Measurements from ENCODE around the gene TET1. TPM values are rescaled to one million over a fixed set of nuclear protein-coding genes. Genes with fewer than 3 reads are reported as not detected.
A peak's percentile ranks its signal among the peaks of the same experiment; 100 is the strongest.
"Not testable (repeated sequence)": the region's sequence is repeated elsewhere in the genome, so short reads cannot be mapped to it uniquely, and the experiment has no call there.

Gene TET1
- total RNA-seq, 2 donors from 2014 or later = 0.31 to 0.45 TPM

- ATAC-seq = no peak
- no peak overlapping the region for H3K27ac Mint-ChIP-seq
These were observed 46.8 kb downstream of the TET1 start for GRCh38 chr10:68606918-68607317.

GRCh38 chr10:68610023-68610422 lies 49.9 kb downstream of the TET1 start:
- not testable (repeated sequence) for DNase-seq (ENCODE audit: low spot score); H3K4me1 Mint-ChIP-seq (ENCODE audit: low read depth in 2 of 2); H3K4me3 Mint-ChIP-seq; H3K36me3 Mint-ChIP-seq; ATAC-seq; H3K9me3 Mint-ChIP-seq; H3K27me3 Mint-ChIP-seq; H3K27ac Mint-ChIP-seq

More at GRCh38 chr10:68606918-68607317, 46.8 kb downstream of the TET1 start:
- H3K4me3 Mint-ChIP-seq = no peak overlapping the region
- H3K36me3 Mint-ChIP-seq = no peaks in the 10 kb centered on the region
- H3K9me3 Mint-ChIP-seq = no peaks in the 10 kb centered on the region
- peaks cover 6 to 10% of the 10 kb centered on the region in 2 donors for H3K4me1 Mint-ChIP-seq (ENCODE audit: low read depth in 2 of 2)
- no peak for DNase-seq (ENCODE audit: low spot score)
- H3K27me3 Mint-ChIP-seq = no peaks in the 10 kb centered on the region

GRCh38 chr10:68611227-68611626 lies 51.1 kb downstream of the TET1 start:
- Mint-ChIP-seq H3K27me3 (no peaks in the 10 kb centered on the region), H3K27ac (no peak overlapping the region), H3K4me1 (ENCODE audit: low read depth in 2 of 2) (no peaks in the 10 kb centered on the region), H3K36me3 (no peaks in the 10 kb centered on the region), H3K4me3 (no peak overlapping the region), H3K9me3 (no peaks in the 10 kb centered on the region)
- no peak for DNase-seq (ENCODE audit: low spot score)
- no peak for ATAC-seq

DNA sequence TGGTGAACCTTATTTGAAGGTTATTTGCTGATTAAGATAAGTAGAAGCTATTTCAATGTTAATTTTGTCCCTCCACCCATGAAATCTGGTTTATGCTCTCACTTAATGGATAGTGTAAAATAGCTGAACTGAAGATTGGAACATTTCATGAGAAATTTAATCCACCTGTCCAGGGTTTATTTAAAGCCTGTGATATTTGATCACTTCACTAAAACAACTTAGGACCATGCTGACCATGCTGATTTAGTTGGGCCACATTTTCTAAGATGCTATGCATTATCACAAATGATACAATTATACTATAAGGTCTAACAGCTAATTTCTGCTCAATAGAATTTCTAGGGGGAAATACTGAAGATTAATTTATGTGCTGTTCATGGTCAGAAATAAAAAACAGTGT lies 53.8 kb downstream of the TET1 start:
- DNase-seq (ENCODE audit: low spot score); H3K27me3 Mint-ChIP-seq; ATAC-seq; H3K4me3 Mint-ChIP-seq; H3K36me3 Mint-ChIP-seq; H3K4me1 Mint-ChIP-seq (ENCODE audit: low read depth in 2 of 2); H3K9me3 Mint-ChIP-seq; H3K27ac Mint-ChIP-seq: not testable (repeated sequence)

DNA sequence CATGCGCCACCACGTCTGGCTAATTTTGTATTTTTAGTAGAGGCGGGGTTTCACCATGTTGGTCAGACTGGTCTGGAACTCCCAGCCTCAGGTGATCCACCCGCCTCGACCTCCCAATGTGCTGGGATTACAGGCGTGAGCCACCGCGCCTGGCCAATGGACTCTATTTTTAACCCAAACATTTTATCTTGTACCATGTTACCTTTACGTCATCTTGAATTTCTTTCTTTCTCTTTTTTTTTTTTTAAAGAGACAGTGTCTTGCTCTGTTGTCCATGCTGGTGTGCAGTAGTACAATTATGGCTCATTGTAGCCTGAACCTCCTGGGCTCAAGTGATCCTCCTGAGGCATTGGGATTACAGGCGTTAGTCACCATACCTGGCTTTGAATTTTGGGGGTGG lies 57.6 kb downstream of the TET1 start:
- not testable (repeated sequence) for DNase-seq (ENCODE audit: low spot score); H3K9me3 Mint-ChIP-seq; H3K4me1 Mint-ChIP-seq (ENCODE audit: low read depth in 2 of 2); H3K27ac Mint-ChIP-seq; ATAC-seq; H3K36me3 Mint-ChIP-seq; H3K27me3 Mint-ChIP-seq; H3K4me3 Mint-ChIP-seq

DNA sequence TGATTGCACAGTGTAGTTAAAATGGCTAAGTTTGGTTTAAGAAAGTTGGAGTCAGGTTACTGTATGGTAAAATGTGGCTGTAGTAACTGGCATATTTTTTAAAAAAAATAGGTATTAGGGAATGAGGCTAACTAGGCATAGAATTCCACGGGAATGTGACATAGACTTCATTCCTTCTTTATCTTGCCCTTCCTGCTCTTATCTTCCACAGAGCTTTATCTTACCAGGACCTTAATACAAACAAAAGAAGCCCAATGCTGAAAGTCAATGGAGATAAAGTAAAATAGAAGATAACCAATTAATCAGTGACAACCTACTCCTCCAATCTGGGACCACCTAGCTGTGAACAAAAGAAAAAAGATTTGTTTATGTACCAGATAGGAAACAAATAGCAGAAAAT lies 58.1 kb downstream of the TET1 start:
- Mint-ChIP-seq H3K4me3 (no peak overlapping the region), H3K36me3 (no peaks in the 10 kb centered on the region), H3K9me3 (no peaks in the 10 kb centered on the region), H3K27me3 (no peaks in the 10 kb centered on the region), H3K4me1 (ENCODE audit: low read depth in 2 of 2) (no peaks in the 10 kb centered on the region), H3K27ac (no peak overlapping the region)
- DNase-seq (ENCODE audit: low spot score) = no peak
- ATAC-seq = no peak

- DNase-seq (ENCODE audit: low spot score) = no peak
- no peak overlapping the region for H3K4me3 Mint-ChIP-seq
- H3K36me3 Mint-ChIP-seq = no peaks in the 10 kb centered on the region
- no peaks in the 10 kb centered on the region for H3K27me3 Mint-ChIP-seq
- H3K27ac Mint-ChIP-seq = no peak overlapping the region
- no peaks in the 10 kb centered on the region for H3K9me3 Mint-ChIP-seq
- H3K4me1 Mint-ChIP-seq (ENCODE audit: low read depth in 2 of 2) = no peaks in the 10 kb centered on the region
- ATAC-seq = no peak
These were observed 59.5 kb downstream of the TET1 start for GRCh38 chr10:68619595-68619994.

- Mint-ChIP-seq H3K4me1 (ENCODE audit: low read depth in 2 of 2) (peaks cover 11 to 15% of the 10 kb centered on the region in 2 donors), H3K27me3 (no peaks in the 10 kb centered on the region), H3K36me3 (no peaks in the 10 kb centered on the region), H3K9me3 (no peaks in the 10 kb centered on the region), H3K4me3 (no peak overlapping the region), H3K27ac (peak overlapping the region in 1 of 2 donors; percentile 50)
- no peak for ATAC-seq
- no peak for DNase-seq (ENCODE audit: low spot score)
These were observed 65.3 kb downstream of the TET1 start for GRCh38 chr10:68625316-68625921.

- no peaks in the 10 kb centered on the region for H3K27me3 Mint-ChIP-seq
These were observed 68.5 kb downstream of the TET1 start for GRCh38 chr10:68628576-68629127.

DNA sequence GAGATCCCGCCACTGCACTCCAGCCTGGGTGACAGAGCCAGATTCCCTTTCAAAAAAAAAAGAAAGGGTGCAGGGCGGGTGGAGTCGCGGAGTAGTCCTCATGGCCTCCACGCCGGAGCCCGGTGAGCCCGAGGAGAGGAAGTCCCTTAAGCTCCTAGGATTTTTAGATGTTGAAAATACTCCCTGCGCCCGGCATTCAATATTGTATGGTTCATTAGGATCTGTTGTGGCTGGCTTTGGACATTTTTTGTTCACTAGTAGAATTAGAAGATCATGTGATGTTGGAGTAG lies 72.1 kb downstream of the TET1 start:
- DNase-seq (ENCODE audit: low spot score); H3K4me1 Mint-ChIP-seq (ENCODE audit: low read depth in 2 of 2); H3K27ac Mint-ChIP-seq; ATAC-seq; H3K27me3 Mint-ChIP-seq; H3K9me3 Mint-ChIP-seq; H3K4me3 Mint-ChIP-seq; H3K36me3 Mint-ChIP-seq: not testable (repeated sequence)

More at GRCh38 chr10:68628576-68629127, 68.5 kb downstream of the TET1 start:
- H3K36me3 Mint-ChIP-seq = no peaks in the 10 kb centered on the region
- no peaks in the 10 kb centered on the region for H3K9me3 Mint-ChIP-seq
- ATAC-seq (no peak), DNase-seq (ENCODE audit: low spot score) (no peak)
- no peak overlapping the region for H3K4me3 Mint-ChIP-seq
- no peak overlapping the region for H3K27ac Mint-ChIP-seq
- peaks cover 11 to 15% of the 10 kb centered on the region in 2 donors for H3K4me1 Mint-ChIP-seq (ENCODE audit: low read depth in 2 of 2)

- Mint-ChIP-seq H3K27ac (peak overlapping the region in 1 of 2 donors; percentile 56), H3K27me3 (no peaks in the 10 kb centered on the region), H3K4me1 (ENCODE audit: low read depth in 2 of 2) (peaks cover 4 to 5% of the 10 kb centered on the region in 2 donors), H3K9me3 (no peaks in the 10 kb centered on the region), H3K4me3 (no peak overlapping the region), H3K36me3 (no peaks in the 10 kb centered on the region)
- DNase-seq (ENCODE audit: low spot score) = no peak
- ATAC-seq = no peak
These were observed 73.1 kb downstream of the TET1 start for GRCh38 chr10:68633281-68633680.

GRCh38 chr10:68633816-68634466 lies 73.8 kb downstream of the TET1 start:
- ATAC-seq = no peak
- no peaks in the 10 kb centered on the region for H3K36me3 Mint-ChIP-seq
- H3K4me3 Mint-ChIP-seq = no peak overlapping the region
- H3K9me3 Mint-ChIP-seq = no peaks in the 10 kb centered on the region
- no peaks in the 10 kb centered on the region for H3K4me1 Mint-ChIP-seq (ENCODE audit: low read depth in 2 of 2)
- H3K27ac Mint-ChIP-seq = peak overlapping the region in 1 of 2 donors; percentile 56
- DNase-seq (ENCODE audit: low spot score) = no peak
- no peaks in the 10 kb centered on the region for H3K27me3 Mint-ChIP-seq

DNA sequence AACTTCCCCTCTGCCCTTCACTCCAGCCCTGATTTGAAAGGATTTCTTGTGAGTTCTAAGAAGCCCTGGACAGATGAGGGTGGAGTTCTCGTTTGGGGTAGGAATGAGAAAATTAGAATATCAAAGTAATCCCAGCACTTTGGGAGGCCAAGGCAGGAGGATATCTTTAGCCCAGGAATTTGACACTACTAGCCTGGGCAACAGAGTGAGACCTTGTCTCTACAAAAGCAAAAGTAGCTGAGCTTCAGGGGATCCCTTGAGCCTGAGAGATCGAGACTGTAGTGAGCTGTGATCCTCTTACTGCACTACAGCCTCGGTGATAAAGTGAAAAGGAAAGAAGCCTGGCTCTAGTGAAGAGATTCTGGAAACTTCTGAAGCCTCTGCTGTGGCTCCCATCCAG lies 76.2 kb downstream of the TET1 start:
- DNase-seq (ENCODE audit: low spot score) = no peak
- Mint-ChIP-seq H3K27me3 (no peaks in the 10 kb centered on the region), H3K36me3 (no peaks in the 10 kb centered on the region), H3K4me1 (ENCODE audit: low read depth in 2 of 2) (no peaks in the 10 kb centered on the region), H3K27ac (no peak overlapping the region), H3K4me3 (no peak overlapping the region), H3K9me3 (no peaks in the 10 kb centered on the region)
- ATAC-seq = no peak

- not testable (repeated sequence) for H3K4me1 Mint-ChIP-seq (ENCODE audit: low read depth in 2 of 2); H3K27ac Mint-ChIP-seq; H3K9me3 Mint-ChIP-seq; H3K4me3 Mint-ChIP-seq; ATAC-seq; DNase-seq (ENCODE audit: low spot score); H3K36me3 Mint-ChIP-seq; H3K27me3 Mint-ChIP-seq
These were observed 83.4 kb downstream of the TET1 start for GRCh38 chr10:68643550-68643949.
